ENCODE results near the gene IQCE. TPM values are rescaled to one million over a fixed set of nuclear protein-coding genes. Genes with fewer than 3 reads are reported as not detected.

The IQCE gene
- total and polyA plus RNA-seq, 2 donors (not counting 1 experiment from before 2014, with no cell fraction given): 3.5 to 9.5 TPM

GRCh38 chr7:2514473-2515423, 44.0 kb upstream of the IQCE start:
- ATAC-seq (ENCODE audit: low read depth) (no peak), DNase-seq (no peak)
- Histone ChIP-seq H3K9me3 (ENCODE audit: control extremely low read depth in 1 of 3, control insufficient read depth in 2 of 3, insufficient read depth in 1 of 3, low read length in 2 of 3) (no peaks in the 10 kb centered on the region), H3K4me1 (ENCODE audit: control insufficient read depth in 2 of 2, insufficient read depth in 2 of 2, low read length in 2 of 2) (peaks cover 47 to 62% of the 10 kb centered on the region in 2 donors), H3K27ac (ENCODE audit: low read length in 2 of 2) (no peak overlapping the region), H3K9ac (ENCODE audit: low read length) (no peak overlapping the region), H2AFZ (ENCODE audit: insufficient read depth, low read depth, low read length, poor library complexity, severe bottlenecking) (no peak overlapping the region), H3K4me3 (ENCODE audit: control extremely low read depth in 1 of 5, extremely low read depth in 1 of 5, insufficient read depth in 1 of 5, low read depth in 2 of 5, low read length in 4 of 5) (no peak overlapping the region), H4K20me1 (ENCODE audit: control insufficient read depth, insufficient read depth, low read length, poor library complexity, severe bottlenecking) (no peaks in the 10 kb centered on the region), H3K27me3 (replicated peaks in 1 of 4; ENCODE audit: control extremely low read depth in 1 of 4, control insufficient read depth in 3 of 4, insufficient read depth in 4 of 4, low read length in 3 of 4) (no peaks in the 10 kb centered on the region), H3K4me2 (replicated peaks; ENCODE audit: low read depth, low read length, poor library complexity, severe bottlenecking) (no peak overlapping the region), H3K79me2 (ENCODE audit: control insufficient read depth, insufficient read depth, low read length) (peaks cover 21% of the 10 kb centered on the region), H3K36me3 (replicated peaks in 1 of 2; ENCODE audit: control extremely low read depth in 1 of 2, control insufficient read depth in 1 of 2, extremely low read depth in 1 of 2, insufficient read depth in 2 of 2, low read length in 1 of 2) (no peaks in the 10 kb centered on the region)
- Mint-ChIP-seq H3K4me3 (no peak overlapping the region), H3K27me3 (no peaks in the 10 kb centered on the region), H3K4me1 (peaks cover 58% of the 10 kb centered on the region), H3K9me3 (ENCODE audit: insufficient read depth) (no peaks in the 10 kb centered on the region), H3K27ac (no peak overlapping the region)
- no peak for TF ChIP-seq CTCF (IDR thresholded peaks at IDR 0.05)
- no peak for TF ChIP-seq EZH2 (IDR thresholded peaks at IDR 0.05; ENCODE audit: borderline replicate concordance, insufficient read depth, low read depth, low read length, poor library complexity, severe bottlenecking)
- WGBS (ENCODE audit: insufficient coverage): 93% methylated on average over 8 of the region's 9 CpGs
- CTCF ChIA-PET: no interaction called here
- POLR2A ChIA-PET: no interaction called here
- intact Hi-C loops (cut with micrococcal nuclease): no loop called here
